OCI-LY3 (cell line): ENCODE measurements around the gene TMEM53.

ENCODE experiments used
- H2AFZ ChIP-seq: fragments of 200-600, 300-600 bp; shearing (Covaris generic); 2 replicates; pipeline ENCODE4 v1.6.0; 2014; ENCODE audit warnings: antibody characterized with exemption, low read depth, low read length
- H3K27ac ChIP-seq: fragments of 200-600, 300-600 bp; sonication (generic); 2 replicates; pipeline ENCODE4 v1.5.1; 2014; ENCODE audit warnings: mild to moderate bottlenecking, low read length, moderate library complexity, mixed read lengths
- H3K27me3 ChIP-seq: fragments of 200-600, 300-600 bp; sonication (generic); 2 replicates; pipeline ENCODE4 v1.6.1; 2014; ENCODE audit warnings: low read depth, low read length, mixed read lengths
- H3K36me3 ChIP-seq: fragments of 200-600, 300-600 bp; sonication (generic); replicated peaks from 2 replicates; pipeline ENCODE3; 2014; ENCODE audit warnings: low read depth, low read length, mixed read lengths
- H3K4me1 ChIP-seq: fragments of 300-600, 200-600 bp; sonication (generic); 2 replicates; pipeline ENCODE4 v1.6.1; 2014; ENCODE audit warnings: low read length, mixed read lengths
- H3K4me2 ChIP-seq: fragments of 200-600, 300-600 bp; sonication (generic); 2 replicates; pipeline ENCODE4 v1.6.1; 2014; ENCODE audit warnings: low read length, mixed read lengths
- H3K4me3 ChIP-seq: fragments of 300-600, 200-600 bp; sonication (generic); 2 replicates; pipeline ENCODE4 v1.5.1; 2014; ENCODE audit warnings: antibody characterized with exemption, mild to moderate bottlenecking, low read length, moderate library complexity
- H3K79me2 ChIP-seq: fragments of 300-600, 200-600 bp; shearing (Covaris generic); 2 replicates; pipeline ENCODE4 v1.6.1; 2014; ENCODE audit warnings: mild to moderate bottlenecking, low read length, mixed read lengths
- H3K9ac ChIP-seq: fragments of 300-600, 200-600 bp; shearing (Covaris generic); 2 replicates; pipeline ENCODE4 v1.6.0; 2014; ENCODE audit warnings: mild to moderate bottlenecking, low read length, moderate library complexity
- H3K9me3 ChIP-seq: fragments of 200-600, 300-600 bp; shearing (Covaris generic); 2 replicates; pipeline ENCODE4 v1.6.1; 2014; ENCODE audit warnings: low read length, mixed read lengths; ENCODE audit not compliant: insufficient read depth
- H4K20me1 ChIP-seq: fragments of 200-600, 300-600 bp; sonication (generic); 2 replicates; pipeline ENCODE4 v1.6.1; 2016; ENCODE audit warnings: low read length, mixed read lengths; ENCODE audit not compliant: insufficient read depth
- CTCF ChIP-seq: fragments of 200-600, 300-600 bp; sonication (generic); IDR thresholded peaks from 2 replicates; pipeline ENCODE4 v1.5.1; 2014; ENCODE audit warnings: antibody characterized with exemption, low read length, low read depth
- EZH2phosphoT487 ChIP-seq: fragments of 200-600 bp; shearing (Covaris generic); IDR thresholded peaks from 2 replicates; pipeline ENCODE4 v1.6.1; 2018; ENCODE audit warnings: antibody characterized with exemption, mixed run types, low read depth

The TMEM53 gene

GRCh38 chr1:44685881-44686280 is 11.6 kb upstream of the TMEM53 start:
- no peak overlapping the region for H3K4me3 ChIP-seq
- no peaks in the 10 kb centered on the region for H3K27me3 ChIP-seq
- H3K27ac ChIP-seq, result no peak overlapping the region
- no peak overlapping the region for H3K4me2 ChIP-seq
- no peak for TF ChIP-seq CTCF
- no peak for TF ChIP-seq EZH2phosphoT487
- no peaks in the 10 kb centered on the region for H3K9me3 ChIP-seq
- no peaks in the 10 kb centered on the region for H3K36me3 ChIP-seq
- H3K79me2 ChIP-seq, result no peaks in the 10 kb centered on the region
- H2AFZ ChIP-seq, result no peak overlapping the region
- 0 out of 2 replicates have a peak, but pooled peaks cover 2% of the 10 kb centered on the region for H3K4me1 ChIP-seq
- H4K20me1 ChIP-seq, result no peaks in the 10 kb centered on the region
- H3K9ac ChIP-seq, result no peak overlapping the region

- Histone ChIP-seq H3K4me1 (0 out of 2 replicates have a peak, but pooled peaks cover 2% of the 10 kb centered on the region), H4K20me1 (no peaks in the 10 kb centered on the region), H3K27ac (no peak overlapping the region), H2AFZ (no peak overlapping the region), H3K4me3 (no peak overlapping the region), H3K36me3 (no peaks in the 10 kb centered on the region), H3K27me3 (no peaks in the 10 kb centered on the region), H3K4me2 (no peak overlapping the region), H3K79me2 (no peaks in the 10 kb centered on the region), H3K9ac (no peak overlapping the region), H3K9me3 (no peaks in the 10 kb centered on the region)
- TF ChIP-seq CTCF (no peak), EZH2phosphoT487 (no peak)
Observed at GRCh38 chr1:44685218-44685617, 10.9 kb upstream of the TMEM53 start.

- H4K20me1 ChIP-seq, result no peaks in the 10 kb centered on the region
- no peak overlapping the region for H2AFZ ChIP-seq
- H3K36me3 ChIP-seq, result no peaks in the 10 kb centered on the region
- no peak overlapping the region for H3K27ac ChIP-seq
- no peak for TF ChIP-seq EZH2phosphoT487
- TF ChIP-seq CTCF, result no peak
- no peaks in the 10 kb centered on the region for H3K79me2 ChIP-seq
- 0 out of 2 replicates have a peak, but pooled peaks cover 2% of the 10 kb centered on the region for H3K4me1 ChIP-seq
- no peak overlapping the region for H3K4me3 ChIP-seq
- no peak overlapping the region for H3K4me2 ChIP-seq
- H3K27me3 ChIP-seq, result no peaks in the 10 kb centered on the region
- no peaks in the 10 kb centered on the region for H3K9me3 ChIP-seq
- no peak overlapping the region for H3K9ac ChIP-seq
Observed at GRCh38 chr1:44684525-44684924, 10.2 kb upstream of the TMEM53 start.

GRCh38 chr1:44682883-44683265 is 8.6 kb upstream of the TMEM53 start:
- H3K27me3 ChIP-seq, result no peaks in the 10 kb centered on the region
- no peak overlapping the region for H3K9ac ChIP-seq
- no peaks in the 10 kb centered on the region for H3K9me3 ChIP-seq
- H3K4me1 ChIP-seq, result 0 out of 2 replicates have a peak, but pooled peaks cover 2% of the 10 kb centered on the region
- H3K4me3 ChIP-seq, result no peak overlapping the region
- no peaks in the 10 kb centered on the region for H4K20me1 ChIP-seq
- H3K79me2 ChIP-seq, result no peaks in the 10 kb centered on the region
- H3K4me2 ChIP-seq, result no peak overlapping the region
- no peaks in the 10 kb centered on the region for H3K36me3 ChIP-seq
- TF ChIP-seq EZH2phosphoT487 (no peak), CTCF (no peak)
- no peak overlapping the region for H2AFZ ChIP-seq
- H3K27ac ChIP-seq, result no peak overlapping the region
